ENCODE results near the gene MMP12.
"Not testable (repeated sequence)": the region's sequence is repeated elsewhere in the genome, so short reads cannot be mapped to it uniquely, and the experiment has no call there.

Gene MMP12

GRCh38 chr11:102911758-102912481, 37.1 kb upstream of the MMP12 start:
- no peak overlapping the region for H3K4me3 ChIP-seq (replicated peaks; ENCODE audit: low read depth, low read length)
- TF ChIP-seq CTCF (IDR thresholded peaks at IDR 0.05; ENCODE audit: low read length, missing control alignments) = no peak
- no peak for DNase-seq (ENCODE audit: low read depth)

GRCh38 chr11:102905848-102906247, 31.1 kb upstream of the MMP12 start:
- not testable (repeated sequence) for DNase-seq (ENCODE audit: low read depth); H3K4me3 ChIP-seq (replicated peaks; ENCODE audit: low read depth, low read length)

- not testable (repeated sequence) for DNase-seq (ENCODE audit: low read depth)
These were observed 29.1 kb upstream of the MMP12 start for GRCh38 chr11:102903895-102904294.

GRCh38 chr11:102900346-102900745, 25.6 kb upstream of the MMP12 start:
- no peak for DNase-seq (ENCODE audit: low read depth)
- TF ChIP-seq CTCF (IDR thresholded peaks at IDR 0.05; ENCODE audit: low read length, missing control alignments) = no peak
- no peak overlapping the region for H3K4me3 ChIP-seq (replicated peaks; ENCODE audit: low read depth, low read length)

More at GRCh38 chr11:102903895-102904294, 29.1 kb upstream of the MMP12 start:
- not testable (repeated sequence) for H3K4me3 ChIP-seq (replicated peaks; ENCODE audit: low read depth, low read length)

GRCh38 chr11:102891736-102892135, 17.0 kb upstream of the MMP12 start:
- no peak for DNase-seq (ENCODE audit: low read depth)

GRCh38 chr11:102886999-102887398, 12.2 kb upstream of the MMP12 start:
- no peak for TF ChIP-seq CTCF (IDR thresholded peaks at IDR 0.05; ENCODE audit: low read length, missing control alignments)
- no peak overlapping the region for H3K4me3 ChIP-seq (replicated peaks; ENCODE audit: low read depth, low read length)
- no peak for DNase-seq (ENCODE audit: low read depth)

More at GRCh38 chr11:102891736-102892135, 17.0 kb upstream of the MMP12 start:
- no peak for TF ChIP-seq CTCF (IDR thresholded peaks at IDR 0.05; ENCODE audit: low read length, missing control alignments)
- H3K4me3 ChIP-seq (replicated peaks; ENCODE audit: low read depth, low read length) = no peak overlapping the region

- DNase-seq (ENCODE audit: low read depth) = no peak
- no peak for TF ChIP-seq CTCF (IDR thresholded peaks at IDR 0.05; ENCODE audit: low read length, missing control alignments)
- H3K4me3 ChIP-seq (replicated peaks; ENCODE audit: low read depth, low read length) = no peak overlapping the region
These were observed 8.4 kb upstream of the MMP12 start for GRCh38 chr11:102883141-102883540.

GRCh38 chr11:102882389-102883024, 7.7 kb upstream of the MMP12 start:
- no peak for TF ChIP-seq CTCF (IDR thresholded peaks at IDR 0.05; ENCODE audit: low read length, missing control alignments)
- H3K4me3 ChIP-seq (replicated peaks; ENCODE audit: low read depth, low read length) = no peak overlapping the region
- DNase-seq (ENCODE audit: low read depth) = peak; percentile 8
